ENCODE measurements around the gene GLI1. TPM values are rescaled to one million over a fixed set of nuclear protein-coding genes. Genes with fewer than 3 reads are reported as not detected.

GLI1 gene
- total RNA-seq, 6 experiments from 2014 or later = 0.16 to 0.74 (median 0.55) TPM

- TF ChIP-seq CTCF (IDR thresholded peaks at IDR 0.05) (no peak), POLR2A (IDR thresholded peaks at IDR 0.05) (no peak)
- no peaks in the 10 kb centered on the region for H3K9me3 ChIP-seq
- H3K36me3 ChIP-seq = no peaks in the 10 kb centered on the region
- ATAC-seq (no peak), DNase-seq (no peak)
- peak overlapping the region; percentile 64 to 77 (median 66) for H3K4me3 ChIP-seq
- intact Hi-C loops (cut with DNase I) = no loop called here
- no peaks in the 10 kb centered on the region for H3K27me3 ChIP-seq
- H3K27ac ChIP-seq = peak overlapping the region; percentile 69 to 87 (median 85)
- WGBS (ENCODE audit: insufficient coverage, low coverage, low lambda C conversion rate, missing lambda C conversion rate) = 20% methylated on average over 4 of the region's 6 CpGs
- H3K4me1 ChIP-seq = peaks cover 0 to 67% (median 13%) of the 10 kb centered on the region in 4 donors
Measured at GRCh38 chr12:57456737-57457490, 2.7 kb upstream of the GLI1 start.

GRCh38 chr12:57458665-57459054 is 925 bp upstream of the GLI1 start:
- H3K4me1 ChIP-seq = peaks cover 0 to 54% (median 4%) of the 10 kb centered on the region in 4 donors
- H3K27ac ChIP-seq = peak overlapping the region; percentile 69 to 87 (median 85)
- H3K36me3 ChIP-seq = no peaks in the 10 kb centered on the region
- TF ChIP-seq CTCF (IDR thresholded peaks at IDR 0.05) (no peak), POLR2A (IDR thresholded peaks at IDR 0.05) (no peak)
- H3K27me3 ChIP-seq = no peaks in the 10 kb centered on the region
- DNase-seq (no peak), ATAC-seq (no peak)
- H3K4me3 ChIP-seq = peak overlapping the region; percentile 65 to 77 (median 66)
- WGBS (ENCODE audit: insufficient coverage, low coverage, low lambda C conversion rate, missing lambda C conversion rate) = 16% methylated on average over 3 of the region's 3 CpGs
- no peaks in the 10 kb centered on the region for H3K9me3 ChIP-seq
- intact Hi-C loops (cut with DNase I) = no loop called here

- Histone ChIP-seq H3K27ac (peak overlapping the region; percentile 69 to 87 (median 85)), H3K4me3 (peak overlapping the region; percentile 65 to 77 (median 66)), H3K9me3 (no peaks in the 10 kb centered on the region), H3K4me1 (peaks cover 0 to 48% (median 2%) of the 10 kb centered on the region in 4 donors), H3K36me3 (no peaks in the 10 kb centered on the region), H3K27me3 (no peaks in the 10 kb centered on the region)
- TF ChIP-seq CTCF (IDR thresholded peaks at IDR 0.05) (peak; percentile 94 to 99 (median 94)), POLR2A (IDR thresholded peaks at IDR 0.05) (peak; percentile 89)
- intact Hi-C loops (cut with DNase I) = no loop called here
- ATAC-seq = peak; percentile 42 to 60 (median 53)
- DNase-seq = peak; percentile 90 to 94 (median 92)
- 3% methylated on average over 12 of the region's 24 CpGs for WGBS (ENCODE audit: insufficient coverage, low coverage, low lambda C conversion rate, missing lambda C conversion rate)
Measured at GRCh38 chr12:57459055-57459749, 383 bp upstream of the GLI1 start.

GRCh38 chr12:57460468-57460784 is 841 bp downstream of the GLI1 start:
- H3K4me3 ChIP-seq = peak overlapping the region in 1 of 3 donors; percentile 65
- TF ChIP-seq POLR2A (IDR thresholded peaks at IDR 0.05) = no peak
- no peak for TF ChIP-seq CTCF (IDR thresholded peaks at IDR 0.05)
- ATAC-seq (no peak), DNase-seq (no peak)
- no peaks in the 10 kb centered on the region for H3K36me3 ChIP-seq
- no peaks in the 10 kb centered on the region for H3K27me3 ChIP-seq
- no peaks in the 10 kb centered on the region for H3K9me3 ChIP-seq
- H3K27ac ChIP-seq = no peak overlapping the region
- intact Hi-C loops (cut with DNase I) = no loop called here
- WGBS (ENCODE audit: insufficient coverage, low coverage, low lambda C conversion rate, missing lambda C conversion rate) = 2% methylated on average over 6 of the region's 6 CpGs
- peaks cover 0 to 39% (median 1%) of the 10 kb centered on the region in 4 donors for H3K4me1 ChIP-seq

Data from right lobe of liver (tissue), 6 donors.